HEK293T (cell line): ENCODE results near the gene FSTL4.

Source experiments
- ARNT ChIP-seq: fragments of 450-650 bp; IDR thresholded peaks from 2 replicates; pipeline ENCODE4 v1.6.1; 2017; ENCODE audit warnings: mild to moderate bottlenecking
- BHLHE40 ChIP-seq: fragments of 450-650 bp; IDR thresholded peaks from 2 replicates; pipeline ENCODE4 v1.6.1; 2016; ENCODE audit warnings: mild to moderate bottlenecking, moderate library complexity, borderline replicate concordance
- FOXA1 ChIP-seq: fragments of 450-650 bp; IDR thresholded peaks from 2 replicates; pipeline ENCODE4 v1.6.1; 2016; ENCODE audit warnings: mild to moderate bottlenecking
- FOXM1 ChIP-seq: fragments of 450-650 bp; IDR thresholded peaks from 2 replicates; pipeline ENCODE4 v1.6.1; 2017; ENCODE audit warnings: mild to moderate bottlenecking, borderline replicate concordance
- NFRKB ChIP-seq: fragments of 450-650 bp; IDR thresholded peaks from 2 replicates; pipeline ENCODE4 v1.6.1; 2016; ENCODE audit warnings: mild to moderate bottlenecking, moderate library complexity
- SP1 ChIP-seq: fragments of 450-650 bp; IDR thresholded peaks from 2 replicates; pipeline ENCODE4 v1.6.1; 2017
- ZNF384 ChIP-seq: fragments of 450-650 bp; IDR thresholded peaks from 2 replicates; pipeline ENCODE4 v1.6.1; 2016

GRCh38 chr5:133371371-133372155 is 240.8 kb downstream of the FSTL4 start:
- TF ChIP-seq FOXM1 (no peak), ARNT (no peak), BHLHE40 (no peak), SP1 (no peak), ZNF384 (no peak), NFRKB (no peak), FOXA1 (no peak)
